COLO668 (cell line): ENCODE data around the gene LYVE1.

Experiments
- DNase-seq: peaks from one replicate; lab custom pipeline; 2025; ENCODE audit not compliant: unreplicated experiment; lab: John Stamatoyannopoulos, UW

The LYVE1 gene

GRCh38 chr11:10594407-10594806 is 25.9 kb upstream of the LYVE1 start:
- no peak for DNase-seq

DNA sequence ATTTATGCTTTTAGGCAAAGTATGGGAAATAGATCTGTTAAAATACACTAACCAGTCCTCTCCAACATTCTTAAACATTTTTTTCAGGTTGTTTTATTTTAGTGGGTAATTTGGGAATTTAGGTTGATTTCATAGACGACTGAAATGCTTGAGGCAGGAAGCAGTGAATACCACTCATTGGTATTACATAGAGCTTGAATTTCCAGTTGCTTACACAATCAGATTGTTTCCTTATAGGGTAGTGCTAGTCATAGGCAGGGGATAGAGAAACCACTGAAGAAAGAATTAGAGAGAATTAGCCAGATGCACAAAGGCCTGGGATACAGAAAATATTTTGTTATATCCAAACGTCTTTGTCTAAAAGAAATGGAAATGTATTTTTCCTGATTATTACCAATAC is 23.9 kb upstream of the LYVE1 start:
- DNase-seq: no peak

- no peak for DNase-seq
Measured at GRCh38 chr11:10591741-10592140, 23.3 kb upstream of the LYVE1 start.

- no peak for DNase-seq
Measured at GRCh38 chr11:10590218-10590915, 21.9 kb upstream of the LYVE1 start.

GRCh38 chr11:10588904-10589303 is 20.4 kb upstream of the LYVE1 start:
- no peak for DNase-seq

DNA sequence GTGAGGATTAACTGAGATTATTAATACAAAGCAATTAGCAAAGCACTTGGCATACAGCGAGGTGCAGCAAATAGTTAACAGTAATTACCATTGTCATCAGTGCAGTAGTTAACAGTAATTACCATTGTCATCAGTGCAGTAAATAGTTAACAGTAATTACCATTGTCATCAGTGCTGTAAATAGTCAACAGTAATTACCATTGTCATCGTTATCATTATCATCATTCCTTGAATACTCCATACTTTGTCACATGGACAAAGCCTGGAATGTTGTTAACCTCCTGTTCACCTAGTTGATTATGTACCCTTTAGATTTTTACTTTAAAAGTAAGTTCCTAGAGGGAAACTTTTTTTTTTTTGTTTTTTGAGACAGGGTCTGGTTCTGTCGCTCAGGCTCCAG is 19.5 kb upstream of the LYVE1 start:
- no peak for DNase-seq

GRCh38 chr11:10587388-10587787 is 18.9 kb upstream of the LYVE1 start:
- no peak for DNase-seq

- DNase-seq: no peak
Measured at GRCh38 chr11:10584071-10584501, 15.6 kb upstream of the LYVE1 start.

- DNase-seq: no peak
Measured at GRCh38 chr11:10581481-10582019, 13.1 kb upstream of the LYVE1 start.

DNA sequence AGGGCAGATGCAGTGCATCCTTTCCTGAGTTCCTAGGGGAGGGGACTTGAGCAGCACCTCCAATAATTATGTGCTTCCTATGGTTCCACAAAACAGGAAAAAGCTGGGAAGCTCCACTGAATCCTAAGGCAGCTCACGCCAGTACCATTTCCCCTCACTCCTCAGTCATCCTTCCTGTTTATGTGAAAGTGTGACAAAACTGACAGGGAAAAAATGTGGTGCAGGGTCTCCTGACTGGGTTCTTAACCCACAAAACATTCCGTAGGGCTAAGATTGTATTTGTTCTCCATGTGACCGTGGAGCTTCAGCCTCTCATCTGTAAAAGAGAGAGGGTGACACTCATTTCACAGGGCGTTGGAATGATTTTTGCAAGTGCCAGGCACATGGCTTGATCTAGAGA is 12.2 kb upstream of the LYVE1 start:
- DNase-seq: no peak

- no peak for DNase-seq
Measured at GRCh38 chr11:10579700-10580099, 11.2 kb upstream of the LYVE1 start.

GRCh38 chr11:10576035-10576398 is 7.6 kb upstream of the LYVE1 start:
- DNase-seq: no peak

DNA sequence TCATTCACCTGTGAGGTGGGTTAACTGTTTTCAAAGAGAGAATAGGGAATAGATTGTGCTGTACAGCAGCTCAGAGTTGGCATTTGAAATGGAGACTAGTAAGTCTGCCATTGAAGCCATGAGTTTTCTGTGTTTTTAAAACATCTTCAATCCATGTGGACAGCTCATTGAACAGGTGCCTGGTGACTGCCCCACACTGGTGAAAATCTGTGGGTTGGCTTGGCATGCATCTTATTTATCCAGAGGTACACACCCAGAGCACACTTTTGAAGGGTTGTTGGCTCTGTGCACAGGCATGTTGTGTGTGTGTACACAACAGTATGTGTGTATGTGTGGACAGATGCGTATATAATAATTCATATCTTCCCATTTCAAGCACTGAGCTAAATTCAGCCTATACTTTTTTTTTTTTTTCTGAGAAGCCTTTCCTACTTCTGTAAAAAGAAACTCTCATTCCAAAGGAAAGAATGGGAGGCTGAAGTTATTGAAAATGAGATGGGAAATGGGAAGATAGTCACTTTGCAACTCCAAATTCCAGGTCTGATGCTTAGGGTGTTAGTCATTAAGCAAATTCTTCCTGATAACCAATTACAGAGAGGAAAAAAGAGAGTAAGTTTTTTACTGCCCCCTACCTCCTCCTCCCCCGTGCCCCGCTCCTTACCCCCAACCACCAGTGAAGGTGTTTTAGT is 7.0 kb upstream of the LYVE1 start:
- DNase-seq: no peak

GRCh38 chr11:10573556-10573955 is 5.1 kb upstream of the LYVE1 start:
- DNase-seq: no peak

DNA sequence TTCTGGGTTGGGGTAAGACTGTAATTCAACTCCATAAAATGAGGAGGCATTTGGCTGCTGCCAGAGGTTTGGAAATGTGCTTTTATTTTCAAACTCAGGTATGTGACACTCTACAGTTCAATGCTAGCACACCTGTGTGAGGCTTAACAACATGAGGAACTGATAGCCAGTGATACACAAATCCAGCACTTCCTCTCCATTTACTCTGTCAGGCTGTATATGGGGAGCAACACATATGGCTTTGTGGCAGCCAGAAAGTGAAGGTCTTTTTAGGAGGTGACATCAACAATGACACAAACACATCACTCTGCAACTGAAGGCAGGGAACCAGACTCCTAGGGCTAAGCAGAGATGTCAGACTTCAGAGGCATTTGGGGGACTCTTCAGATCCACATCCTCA is 4.6 kb upstream of the LYVE1 start:
- DNase-seq: no peak

- no peak for DNase-seq
Measured at GRCh38 chr11:10572533-10572932, 4.1 kb upstream of the LYVE1 start.

DNA sequence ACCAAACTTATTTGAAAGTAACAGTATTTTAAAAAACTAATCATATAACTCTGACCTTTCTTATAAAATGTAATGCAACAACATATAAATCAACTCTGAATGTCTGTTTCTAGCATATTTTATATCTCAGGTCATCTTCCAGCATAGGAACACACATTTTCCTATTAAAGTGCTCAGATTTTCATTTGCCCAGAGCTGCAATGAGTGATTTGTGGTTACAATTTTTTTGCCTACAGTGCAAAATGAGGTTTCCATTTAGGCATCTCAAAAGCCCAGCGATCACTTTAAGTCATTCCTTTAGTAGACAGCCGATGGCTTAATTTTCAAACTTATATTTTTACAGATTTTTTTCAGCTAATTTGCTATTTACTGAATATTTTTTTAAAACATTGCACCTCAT is 1.0 kb downstream of the LYVE1 start:
- no peak for DNase-seq

DNA sequence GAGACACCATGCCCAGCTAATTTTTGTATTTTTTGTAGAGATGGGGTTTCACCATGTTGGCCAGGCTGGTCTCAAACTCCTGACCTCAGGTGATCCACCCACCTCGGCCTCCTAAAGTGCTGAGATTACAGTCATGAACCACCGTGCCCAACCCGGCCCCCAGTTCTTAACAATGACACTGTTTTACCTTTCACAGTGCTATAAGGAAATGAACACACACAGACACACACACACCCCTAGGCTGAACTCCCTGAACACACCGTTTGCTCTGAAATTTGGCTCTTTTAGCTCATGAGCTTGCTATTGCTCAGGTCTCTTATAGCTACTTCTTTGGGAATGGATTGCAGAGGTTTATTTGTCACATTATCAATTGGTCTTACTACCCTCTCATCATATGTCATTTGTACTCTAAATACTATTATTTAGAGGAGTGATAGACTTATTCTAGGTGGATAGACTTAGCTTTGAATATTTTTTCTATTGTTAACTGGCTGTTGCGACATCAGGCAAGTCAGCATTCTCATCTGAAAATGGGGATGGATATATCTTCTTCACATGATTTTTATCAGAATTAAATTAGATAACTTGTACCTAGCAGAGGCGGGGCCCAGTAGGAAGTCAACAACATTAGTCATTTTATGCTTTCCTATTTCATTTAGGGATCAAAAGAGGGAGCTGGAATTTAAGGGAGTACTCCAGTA is 2.1 kb downstream of the LYVE1 start:
- DNase-seq: no peak

GRCh38 chr11:10565493-10565892 is 3.0 kb downstream of the LYVE1 start:
- no peak for DNase-seq

- DNase-seq: no peak
Measured at GRCh38 chr11:10564696-10565318, 3.7 kb downstream of the LYVE1 start.

GRCh38 chr11:10564030-10564429 is 4.4 kb downstream of the LYVE1 start:
- DNase-seq: no peak

GRCh38 chr11:10561947-10562346 is 6.5 kb downstream of the LYVE1 start:
- no peak for DNase-seq
